ENCODE data around the gene WDR72. TPM values are rescaled to one million over a fixed set of nuclear protein-coding genes. Genes with fewer than 3 reads are reported as not detected.

The WDR72 gene
- total RNA-seq, 2 donors from 2014 or later, result 0.08 to 0.42 TPM

DNA sequence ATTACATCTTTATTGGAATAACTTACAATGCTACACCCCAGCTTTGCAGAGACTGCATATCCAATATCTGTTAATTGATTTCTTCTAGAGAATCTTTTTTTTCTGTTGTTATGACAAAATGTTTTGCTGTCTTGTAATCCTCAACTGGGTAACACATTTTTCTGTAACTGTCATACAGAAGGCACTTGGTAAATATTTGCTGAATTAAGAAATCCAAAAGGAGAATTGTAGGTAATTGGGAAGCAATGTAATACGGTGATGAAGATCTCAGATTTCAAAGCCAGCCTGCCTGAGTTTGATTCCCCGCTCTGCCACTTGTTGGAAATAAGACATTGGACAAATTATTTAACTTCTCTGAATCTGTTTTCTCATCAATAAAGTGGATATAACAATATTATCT, 169.1 kb downstream of the WDR72 start:
- Histone ChIP-seq H3K4me1 (no peaks in the 10 kb centered on the region), H3K9me3 (no peaks in the 10 kb centered on the region), H3K36me3 (no peaks in the 10 kb centered on the region), H3K27ac (no peak overlapping the region), H3K9ac (ENCODE audit: low read depth in 2 of 2, low read length in 2 of 2) (no peak overlapping the region), H3K4me3 (no peak overlapping the region), H3K27me3 (no peaks in the 10 kb centered on the region)
- DNase-seq, result no peak
- no peak for TF ChIP-seq CTCF (IDR thresholded peaks at IDR 0.05)
- intact Hi-C loops (cut with DNase I), result loop anchor here (10.0 kb wide), 1 partner anchor 64 kb away; no protein-coding TSS in a partner anchor

GRCh38 chr15:53589520-53590057, 169.9 kb downstream of the WDR72 start:
- no peak overlapping the region for H3K9ac ChIP-seq (ENCODE audit: low read depth in 2 of 2, low read length in 2 of 2)
- no peak for TF ChIP-seq CTCF (IDR thresholded peaks at IDR 0.05)
- no peaks in the 10 kb centered on the region for H3K9me3 ChIP-seq
- no peak overlapping the region for H3K4me3 ChIP-seq
- H3K27me3 ChIP-seq, result no peaks in the 10 kb centered on the region
- no peak for DNase-seq
- intact Hi-C loops (cut with DNase I), result loop anchor here (5.0 to 10.0 kb wide), 2 partner anchors 65 to 202 kb away; no protein-coding TSS in a partner anchor
- H3K27ac ChIP-seq, result no peak overlapping the region
- no peaks in the 10 kb centered on the region for H3K36me3 ChIP-seq
- H3K4me1 ChIP-seq, result no peaks in the 10 kb centered on the region

GRCh38 chr15:53588773-53589172, 170.7 kb downstream of the WDR72 start:
- H3K9ac ChIP-seq (ENCODE audit: low read depth in 2 of 2, low read length in 2 of 2), result no peak overlapping the region
- H3K9me3 ChIP-seq, result no peaks in the 10 kb centered on the region
- H3K36me3 ChIP-seq, result no peaks in the 10 kb centered on the region
- no peak for TF ChIP-seq CTCF (IDR thresholded peaks at IDR 0.05)
- H3K27me3 ChIP-seq, result no peaks in the 10 kb centered on the region
- no peak for DNase-seq
- no peak overlapping the region for H3K4me3 ChIP-seq
- H3K4me1 ChIP-seq, result no peaks in the 10 kb centered on the region
- H3K27ac ChIP-seq, result no peak overlapping the region
- intact Hi-C loops (cut with DNase I), result loop anchor here (5.0 kb wide), 1 partner anchor 201 kb away; no protein-coding TSS in a partner anchor

GRCh38 chr15:53586799-53587198, 172.7 kb downstream of the WDR72 start:
- Histone ChIP-seq H3K9me3 (no peaks in the 10 kb centered on the region), H3K36me3 (no peaks in the 10 kb centered on the region), H3K4me1 (no peaks in the 10 kb centered on the region), H3K4me3 (no peak overlapping the region), H3K27me3 (no peaks in the 10 kb centered on the region), H3K27ac (no peak overlapping the region), H3K9ac (ENCODE audit: low read depth in 2 of 2, low read length in 2 of 2) (no peak overlapping the region)
- peak; percentile 62 for TF ChIP-seq CTCF (IDR thresholded peaks at IDR 0.05)
- DNase-seq, result peak; percentile 80
- intact Hi-C loops (cut with DNase I), result loop anchor here (5.0 kb wide), 1 partner anchor 199 kb away; no protein-coding TSS in a partner anchor

DNA sequence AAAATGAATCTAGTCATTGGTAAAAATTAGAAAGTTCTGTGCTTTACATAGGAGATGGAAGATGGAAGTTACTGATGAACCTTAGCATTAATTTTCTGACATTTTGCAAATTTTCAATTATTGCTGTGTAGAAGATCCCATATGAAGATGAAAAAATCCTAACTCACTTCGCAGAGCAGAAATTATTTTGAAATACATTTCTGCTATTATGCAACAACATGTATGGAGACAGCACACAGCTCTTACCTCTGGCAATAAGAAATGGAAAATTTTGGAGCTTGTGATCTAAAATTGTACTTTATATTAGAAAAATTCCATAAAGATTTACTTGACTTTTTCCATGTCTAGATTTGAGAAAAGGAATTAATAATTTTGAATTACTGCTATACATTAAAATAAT, 177.9 kb downstream of the WDR72 start:
- no peaks in the 10 kb centered on the region for H3K4me1 ChIP-seq
- intact Hi-C loops (cut with DNase I), result no loop called here
- TF ChIP-seq CTCF (IDR thresholded peaks at IDR 0.05), result no peak
- no peak overlapping the region for H3K9ac ChIP-seq (ENCODE audit: low read depth in 2 of 2, low read length in 2 of 2)
- no peak overlapping the region for H3K4me3 ChIP-seq
- H3K27ac ChIP-seq, result no peak overlapping the region
- H3K9me3 ChIP-seq, result no peaks in the 10 kb centered on the region
- DNase-seq, result no peak
- H3K36me3 ChIP-seq, result no peaks in the 10 kb centered on the region
- H3K27me3 ChIP-seq, result no peaks in the 10 kb centered on the region
